ENCODE data around the gene ELAC2.

DNA sequence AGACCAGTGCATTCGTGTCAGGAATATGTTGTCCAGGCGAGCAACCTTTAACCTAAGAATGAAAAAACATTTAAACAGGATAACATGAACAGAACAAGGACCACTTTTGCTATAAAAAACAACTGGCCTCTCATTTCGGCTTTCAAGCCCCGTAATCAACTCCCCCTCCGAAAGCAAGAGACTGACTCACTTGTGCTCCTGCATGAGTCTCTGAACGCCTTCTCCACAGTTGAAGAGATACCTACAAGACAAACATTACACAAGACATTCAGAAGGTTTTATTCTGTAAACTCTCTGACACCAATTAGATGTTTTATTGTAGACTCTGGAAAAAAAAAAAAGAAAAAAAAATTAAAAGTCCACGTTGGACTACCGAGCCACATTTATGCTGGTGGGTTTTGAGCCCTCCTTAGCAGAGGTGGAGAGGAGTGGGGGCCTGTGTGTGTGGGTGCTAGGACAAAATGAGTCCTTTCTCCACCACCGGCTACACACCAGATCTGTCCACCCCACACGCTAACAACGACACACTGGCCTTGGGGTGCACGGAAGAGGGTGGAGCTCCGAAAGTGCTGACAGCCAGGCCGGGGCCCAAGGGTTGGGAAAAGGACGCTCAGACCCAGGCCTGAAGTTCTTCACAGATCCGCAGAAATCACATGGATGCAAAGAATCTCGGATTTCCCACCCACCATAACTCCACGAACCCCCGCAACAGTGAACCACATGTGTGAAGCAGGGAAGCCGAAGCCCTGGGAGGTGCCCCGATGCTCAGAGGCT is 759 bp downstream of the ELAC2 start:
- TF ChIP-seq, protein P1, sequence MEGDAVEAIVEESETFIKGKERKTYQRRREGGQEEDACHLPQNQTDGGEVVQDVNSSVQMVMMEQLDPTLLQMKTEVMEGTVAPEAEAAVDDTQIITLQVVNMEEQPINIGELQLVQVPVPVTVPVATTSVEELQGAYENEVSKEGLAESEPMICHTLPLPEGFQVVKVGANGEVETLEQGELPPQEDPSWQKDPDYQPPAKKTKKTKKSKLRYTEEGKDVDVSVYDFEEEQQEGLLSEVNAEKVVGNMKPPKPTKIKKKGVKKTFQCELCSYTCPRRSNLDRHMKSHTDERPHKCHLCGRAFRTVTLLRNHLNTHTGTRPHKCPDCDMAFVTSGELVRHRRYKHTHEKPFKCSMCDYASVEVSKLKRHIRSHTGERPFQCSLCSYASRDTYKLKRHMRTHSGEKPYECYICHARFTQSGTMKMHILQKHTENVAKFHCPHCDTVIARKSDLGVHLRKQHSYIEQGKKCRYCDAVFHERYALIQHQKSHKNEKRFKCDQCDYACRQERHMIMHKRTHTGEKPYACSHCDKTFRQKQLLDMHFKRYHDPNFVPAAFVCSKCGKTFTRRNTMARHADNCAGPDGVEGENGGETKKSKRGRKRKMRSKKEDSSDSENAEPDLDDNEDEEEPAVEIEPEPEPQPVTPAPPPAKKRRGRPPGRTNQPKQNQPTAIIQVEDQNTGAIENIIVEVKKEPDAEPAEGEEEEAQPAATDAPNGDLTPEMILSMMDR (IDR thresholded peaks at IDR 0.05), result no peak
- no peak for TF ChIP-seq ZFX (IDR thresholded peaks at IDR 0.05; ENCODE audit: borderline replicate concordance)

Measured in 22Rv1 (cell line).